HG02642 (cell line): ENCODE results near the gene PTPRK.
"Not testable (repeated sequence)": the region's sequence is repeated elsewhere in the genome, so short reads cannot be mapped to it uniquely, and the experiment has no call there.

ENCODE experiments used
- ATAC-seq: cut with Tn5 transposase; IDR thresholded peaks from one replicate; pipeline ENCODE4 v1.9.1; 2021; ENCODE audit warnings: mild to moderate bottlenecking; ENCODE audit not compliant: unreplicated experiment, poor library complexity

PTPRK gene

DNA sequence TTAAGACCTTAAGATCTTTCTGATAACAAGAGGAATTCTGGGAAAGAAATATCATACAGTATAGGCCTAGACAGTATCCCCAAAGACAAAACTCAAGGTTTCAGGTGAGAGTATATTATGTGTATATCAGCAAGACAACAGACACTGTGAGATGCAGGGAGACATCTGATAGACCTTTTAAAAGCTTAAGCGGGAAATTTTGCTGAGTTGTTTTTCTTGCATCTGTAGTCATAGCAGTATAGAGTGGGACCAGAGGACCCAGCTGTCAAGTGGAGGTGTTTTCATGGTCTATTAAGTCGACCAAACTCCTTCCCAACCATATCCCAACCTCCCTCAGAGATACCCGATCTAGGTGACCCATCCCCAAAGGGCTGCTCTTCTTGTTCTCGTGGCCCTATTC, 521.4 kb downstream of the PTPRK start:
- ATAC-seq = no peak

DNA sequence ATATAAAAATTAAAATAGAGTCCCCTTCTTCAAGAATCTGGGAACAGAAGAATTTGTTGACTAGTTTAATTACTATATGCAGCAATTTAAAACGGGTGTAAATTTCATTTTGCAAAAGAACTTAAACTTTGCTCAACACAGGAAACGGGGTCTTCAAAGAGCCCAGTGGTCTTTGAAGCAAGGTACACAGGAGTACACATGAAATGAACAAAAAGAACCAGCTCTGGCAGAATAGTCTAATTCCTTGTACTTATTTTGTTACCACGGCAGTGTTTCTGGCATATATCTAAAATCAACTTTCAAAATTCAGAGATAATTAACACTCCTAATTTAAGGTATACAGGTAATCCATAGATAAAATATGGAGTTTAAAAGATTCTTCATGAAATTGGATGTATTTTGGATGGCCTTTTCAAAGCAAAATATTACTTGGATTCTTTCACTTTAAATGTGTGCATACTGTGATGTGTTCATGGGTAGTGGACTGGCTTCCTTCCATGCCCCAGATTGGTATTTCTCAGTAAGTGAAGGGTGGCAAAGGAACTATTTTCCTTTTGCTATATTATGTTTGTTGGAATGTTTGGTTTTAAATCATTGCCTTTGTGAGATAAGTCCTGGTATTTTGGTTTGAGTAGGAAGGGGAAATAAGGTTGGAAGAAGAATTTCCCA, 522.8 kb downstream of the PTPRK start:
- no peak for ATAC-seq

DNA sequence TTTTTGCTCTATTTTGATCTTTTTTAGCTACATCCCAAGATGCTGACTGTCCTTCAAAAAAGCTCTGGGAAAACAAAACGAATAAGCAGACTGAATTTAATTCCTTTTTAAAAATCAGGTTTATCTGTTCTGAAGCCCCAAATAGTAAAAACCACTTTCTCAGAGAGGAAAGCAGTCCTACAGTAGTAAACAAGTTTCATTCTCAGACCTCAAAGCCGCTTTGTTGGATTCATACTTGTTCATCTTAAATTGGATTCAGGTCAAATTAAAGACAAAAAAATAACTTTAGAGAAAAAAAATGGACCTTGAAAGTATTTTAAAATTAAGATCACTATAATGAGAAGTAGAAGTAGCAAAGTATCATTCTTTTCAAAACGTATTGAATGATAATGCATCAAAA, 523.5 kb downstream of the PTPRK start:
- ATAC-seq = no peak

DNA sequence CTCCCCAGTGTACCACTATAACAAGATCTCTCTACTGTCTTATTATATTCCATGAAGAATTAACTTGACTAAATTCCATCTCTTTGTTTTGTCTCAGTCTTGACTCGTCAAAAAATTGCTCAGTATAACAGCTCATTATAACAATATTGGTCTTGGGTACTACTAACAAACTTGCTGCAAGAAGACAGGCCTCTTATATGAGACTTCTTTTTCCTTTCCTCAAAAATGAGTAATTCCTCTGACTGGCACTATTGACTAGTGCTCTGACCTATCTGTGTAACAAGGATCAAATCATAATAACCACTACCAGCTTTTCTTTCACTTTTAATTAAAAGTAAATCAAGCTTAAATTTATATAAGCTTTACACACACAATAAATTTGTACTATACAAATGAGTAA, 528.3 kb downstream of the PTPRK start:
- no peak for ATAC-seq

DNA sequence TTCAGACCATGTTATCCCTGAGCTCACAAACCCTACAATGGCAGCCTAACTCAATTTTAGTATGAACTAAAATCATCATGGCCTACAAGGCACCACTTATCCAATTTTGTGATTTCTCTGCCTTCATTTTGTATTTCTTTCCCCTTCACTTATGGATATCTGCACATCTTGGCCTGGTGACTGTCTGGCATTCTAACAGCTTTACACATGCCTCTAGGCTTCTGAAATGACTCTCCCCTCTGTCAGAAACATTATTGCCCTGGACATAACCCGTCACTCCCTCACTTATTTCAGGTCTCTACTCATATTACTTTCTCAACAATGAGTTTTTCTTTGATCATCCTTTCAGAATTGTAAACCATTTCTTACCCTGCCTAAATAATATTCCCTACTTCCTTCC, 530.3 kb downstream of the PTPRK start:
- ATAC-seq = no peak

DNA sequence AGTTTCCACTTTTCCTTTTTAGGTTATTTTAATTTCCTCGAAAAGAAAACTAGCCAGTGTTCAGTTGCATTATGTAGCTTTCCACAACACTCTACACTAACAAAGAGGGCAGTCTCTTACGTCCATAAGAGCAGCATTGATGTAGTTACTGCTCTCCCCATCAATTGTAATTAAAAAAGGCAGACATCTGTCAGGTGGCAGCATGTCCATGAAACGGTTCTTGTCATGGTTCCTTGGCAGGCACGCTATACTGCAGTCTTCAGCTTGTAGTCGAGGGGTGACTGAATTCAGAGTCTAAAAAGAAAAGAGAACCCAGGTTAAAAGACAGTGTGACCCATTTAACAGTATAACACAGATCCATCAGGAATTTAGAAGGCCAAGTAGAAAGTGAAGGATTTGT, 539.4 kb downstream of the PTPRK start:
- ATAC-seq = no peak

DNA sequence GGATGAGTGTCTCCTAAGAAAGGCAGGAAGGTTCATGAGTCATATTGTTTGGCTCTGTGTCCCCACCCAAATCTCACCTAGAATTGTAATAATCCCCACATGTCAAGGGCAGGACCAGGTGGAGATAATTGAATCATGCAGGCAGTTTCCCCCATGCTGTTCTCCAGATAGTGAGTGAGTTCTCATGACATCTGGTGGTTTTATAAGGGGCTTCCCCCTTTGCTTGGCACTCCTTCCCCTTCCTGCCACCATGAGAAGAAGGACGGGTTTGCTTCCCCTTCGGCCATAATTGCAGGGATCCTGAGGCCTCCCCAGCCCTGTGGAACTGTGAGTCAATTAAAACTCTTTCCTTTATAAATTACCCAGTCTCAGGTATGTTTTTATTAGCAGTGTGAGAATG, 542.2 kb downstream of the PTPRK start:
- ATAC-seq = not testable (repeated sequence)

DNA sequence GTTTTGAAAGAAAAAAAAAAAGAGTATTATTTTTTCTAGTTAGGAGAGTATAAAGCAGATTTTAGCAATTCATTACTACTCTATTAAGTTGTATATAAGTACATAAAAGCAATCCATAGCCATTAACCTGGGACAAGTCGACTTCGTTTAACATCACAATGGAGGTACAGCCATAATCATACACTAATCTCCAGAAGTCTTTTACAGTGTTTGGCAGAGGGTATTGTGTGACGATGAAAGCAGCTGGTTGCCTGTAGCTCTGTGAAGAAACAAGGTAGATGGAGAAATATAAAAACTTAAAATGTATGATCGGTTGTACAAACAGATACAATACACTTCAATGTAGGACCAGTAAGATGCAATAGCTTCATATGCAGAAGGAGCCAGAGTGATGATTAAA, 543.6 kb downstream of the PTPRK start:
- no peak for ATAC-seq

DNA sequence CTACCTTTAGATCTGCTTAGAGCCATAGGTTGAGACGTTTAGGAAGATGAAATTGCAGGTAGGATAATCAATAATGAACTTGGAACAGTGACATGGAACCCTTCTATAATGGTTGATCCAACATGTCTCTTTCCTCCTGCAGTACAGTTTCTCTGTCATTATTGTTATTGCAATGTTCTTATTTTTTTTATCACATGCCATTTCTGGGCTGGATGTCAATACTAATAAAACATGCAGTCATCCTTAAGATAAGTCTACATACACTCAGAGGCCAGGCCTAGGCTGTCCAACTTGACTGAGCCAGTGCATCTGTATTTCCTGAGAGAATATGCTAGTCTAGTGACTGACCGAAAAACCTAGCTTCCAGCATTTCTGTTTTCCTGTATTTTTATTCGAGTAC, 544.3 kb downstream of the PTPRK start:
- no peak for ATAC-seq

DNA sequence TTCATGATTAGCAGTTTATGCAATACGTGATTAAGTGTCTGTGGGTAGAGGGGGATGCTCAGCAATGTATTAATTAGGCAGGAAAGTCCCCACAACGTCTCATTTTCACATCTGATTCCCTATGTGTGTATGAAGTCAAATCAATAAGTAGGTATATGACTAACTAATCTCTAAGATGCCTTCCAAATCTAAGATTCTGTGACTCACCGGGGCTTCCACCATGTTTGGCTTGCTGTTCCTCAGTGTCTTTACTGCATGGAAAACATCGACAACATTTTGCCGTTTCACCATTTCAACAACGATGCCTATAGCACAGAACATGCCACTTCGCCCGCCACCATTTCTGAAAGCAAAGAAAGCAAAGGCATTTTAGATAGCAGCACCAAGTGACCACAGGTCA, 547.6 kb downstream of the PTPRK start:
- no peak for ATAC-seq

DNA sequence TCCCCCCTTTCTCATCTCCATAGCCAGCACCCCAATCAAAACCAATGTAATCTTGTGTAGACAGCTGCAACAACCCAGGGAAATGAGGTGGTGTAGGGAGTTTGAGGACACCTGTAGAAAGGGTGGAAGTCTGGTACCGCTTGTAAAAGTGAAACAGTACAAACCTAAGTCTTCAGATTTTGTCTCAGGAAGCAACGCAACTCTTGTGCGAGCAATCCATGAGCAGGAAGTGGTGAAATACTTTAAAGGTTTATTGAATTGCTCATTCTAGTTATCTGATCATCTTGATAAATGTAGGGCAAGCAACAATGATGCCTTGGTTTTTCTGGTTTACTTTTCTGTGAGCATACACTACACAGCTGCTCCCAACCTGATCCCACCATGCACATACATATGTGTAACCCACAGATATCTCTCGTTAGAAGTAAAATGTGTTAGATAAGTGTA, 548.4 kb downstream of the PTPRK start:
- ATAC-seq = no peak

DNA sequence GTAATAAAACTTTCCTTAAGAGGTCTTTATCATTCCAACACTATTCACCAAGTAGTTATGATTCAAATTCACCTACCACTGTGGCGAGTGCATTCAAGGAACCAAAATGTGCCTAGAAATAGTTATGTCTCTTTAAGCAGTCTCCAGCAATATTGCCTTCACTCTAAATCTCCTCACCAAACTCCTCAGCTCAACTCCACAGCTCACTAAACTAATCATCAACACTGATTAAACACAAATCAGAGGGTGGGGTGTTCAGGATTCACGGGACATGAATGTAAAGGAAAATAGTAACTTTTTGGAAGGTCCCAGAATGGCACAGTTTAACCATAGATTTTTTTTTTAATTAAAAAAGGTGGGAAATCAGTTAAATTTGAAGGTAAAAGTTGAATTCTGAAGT, 549.0 kb downstream of the PTPRK start:
- no peak for ATAC-seq

DNA sequence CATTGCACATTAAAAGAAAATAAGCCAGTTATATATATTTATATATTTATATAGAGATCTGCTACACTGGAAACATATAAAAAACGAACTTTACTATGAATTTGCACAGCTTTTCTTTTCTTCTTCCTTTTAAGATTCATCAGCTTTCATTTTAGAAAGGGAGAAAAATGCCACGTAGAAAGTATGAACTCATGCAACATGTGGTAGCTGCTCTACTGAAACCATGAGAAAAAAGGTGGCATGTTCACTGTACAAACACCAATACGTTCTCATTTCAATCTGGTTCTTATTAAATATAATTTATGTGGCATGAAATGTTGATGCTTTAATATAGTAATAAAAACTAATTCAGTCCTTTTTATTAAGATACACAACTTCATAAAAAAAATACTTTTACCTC, 550.7 kb downstream of the PTPRK start:
- ATAC-seq = no peak

DNA sequence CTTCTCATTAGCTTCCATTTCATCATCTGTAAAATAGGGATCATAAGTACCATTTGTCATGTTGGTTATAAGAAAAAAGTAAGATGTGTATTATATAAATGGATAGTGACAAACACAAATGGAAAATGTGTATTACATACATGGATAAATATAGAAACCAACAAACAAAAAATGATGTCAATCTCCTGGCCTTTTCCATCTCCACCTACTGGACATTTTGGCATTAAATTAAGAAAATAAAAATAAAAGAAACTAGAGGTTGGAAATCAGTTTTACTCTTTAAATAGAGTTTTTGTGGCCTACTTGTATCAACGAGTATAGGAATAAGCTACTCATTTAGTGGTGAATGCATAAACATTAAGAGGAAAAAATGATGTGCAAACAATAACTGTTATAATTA, 552.0 kb downstream of the PTPRK start:
- no peak for ATAC-seq

DNA sequence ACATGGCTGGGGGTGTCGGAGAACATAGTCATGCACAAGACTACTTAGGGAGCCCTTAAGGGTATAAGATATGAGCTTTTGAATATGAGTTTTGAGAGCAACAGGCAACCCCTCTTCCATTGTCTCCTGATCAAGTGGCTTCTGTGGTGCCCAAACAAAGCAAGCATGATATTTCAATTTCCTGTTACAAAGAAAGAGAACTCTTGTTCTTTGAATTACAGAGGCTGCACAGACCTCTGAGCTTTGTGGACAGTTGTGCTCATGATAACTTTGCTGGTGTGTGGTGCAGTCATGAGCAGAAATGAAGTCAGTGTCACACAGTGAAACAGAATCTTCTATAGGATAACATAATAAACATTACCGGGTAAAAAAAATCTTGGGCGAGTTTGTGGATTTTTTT, 552.7 kb downstream of the PTPRK start:
- ATAC-seq = no peak

DNA sequence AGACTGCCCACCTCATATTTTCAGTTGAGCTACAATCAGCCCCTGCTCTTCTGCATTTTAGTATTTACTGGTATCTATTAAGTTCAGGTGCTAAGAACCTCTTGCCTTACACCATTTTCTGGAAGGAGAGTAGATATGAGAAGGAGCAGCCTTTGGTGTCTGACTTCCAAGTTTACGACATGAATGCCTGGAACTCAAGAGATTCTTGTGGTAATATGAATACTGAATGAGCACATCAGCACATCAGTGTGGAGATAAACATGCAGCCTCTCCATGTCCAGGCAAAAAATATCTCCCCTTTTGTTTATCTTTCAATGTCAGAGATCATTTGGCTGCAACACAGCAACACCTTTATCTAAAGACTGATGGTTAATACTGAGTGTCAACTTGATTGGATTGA, 553.8 kb downstream of the PTPRK start:
- no peak for ATAC-seq

DNA sequence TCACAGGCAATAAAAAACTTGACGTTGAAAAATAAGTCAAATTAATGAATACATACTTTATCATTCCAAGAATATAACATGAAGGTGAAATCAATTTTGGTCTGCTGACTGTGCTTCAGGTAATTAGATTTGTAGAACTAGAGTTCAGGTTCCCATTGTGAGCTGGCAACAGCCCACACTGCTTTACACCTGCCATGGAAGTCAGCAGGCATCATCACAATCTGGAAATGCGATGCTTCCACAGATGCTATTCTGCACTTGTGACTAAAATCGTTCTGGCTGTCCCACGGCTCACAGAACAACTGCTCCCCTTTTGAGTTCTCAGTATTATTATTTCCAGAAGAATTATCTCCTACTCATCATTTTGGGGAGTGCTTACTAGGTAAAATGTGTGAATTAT, 556.9 kb downstream of the PTPRK start:
- no peak for ATAC-seq

DNA sequence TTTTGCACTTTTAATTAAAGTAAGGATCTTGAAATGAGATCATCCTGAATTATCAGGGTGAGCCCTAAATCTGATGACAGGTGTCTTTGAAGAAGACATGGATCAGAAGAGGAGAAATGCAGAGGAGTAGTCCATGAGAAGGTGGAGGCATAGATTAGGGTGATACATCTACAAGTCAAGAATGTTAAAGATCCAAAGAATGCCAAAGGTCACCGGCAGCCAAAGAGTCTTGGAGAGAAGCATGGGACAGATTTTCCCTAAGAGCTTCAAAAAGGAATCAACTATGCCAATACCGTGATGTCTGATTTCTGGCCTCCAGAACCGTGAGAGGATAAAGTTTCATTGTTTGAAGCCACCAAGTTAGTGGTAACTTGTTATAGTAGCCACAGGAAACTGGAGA, 560.5 kb downstream of the PTPRK start:
- no peak for ATAC-seq

DNA sequence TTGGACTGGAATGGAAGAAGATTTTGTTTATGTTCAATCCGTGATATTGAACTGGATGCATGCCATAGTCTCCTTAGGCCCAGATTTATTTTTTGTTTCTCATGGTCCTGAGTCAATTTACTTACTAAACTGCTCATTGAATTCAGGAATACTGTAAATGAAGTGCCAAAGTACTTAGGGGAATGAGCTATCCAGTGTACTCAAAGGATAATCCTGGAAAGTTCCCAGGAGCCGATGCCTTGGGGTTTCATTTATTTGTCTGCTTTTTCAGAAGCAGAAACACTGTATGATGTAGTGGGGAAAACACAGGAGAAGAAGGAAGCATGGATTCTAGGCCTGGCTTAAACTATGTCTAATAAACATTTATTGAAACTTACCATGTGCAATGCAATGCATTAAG, 563.4 kb downstream of the PTPRK start:
- ATAC-seq = no peak

DNA sequence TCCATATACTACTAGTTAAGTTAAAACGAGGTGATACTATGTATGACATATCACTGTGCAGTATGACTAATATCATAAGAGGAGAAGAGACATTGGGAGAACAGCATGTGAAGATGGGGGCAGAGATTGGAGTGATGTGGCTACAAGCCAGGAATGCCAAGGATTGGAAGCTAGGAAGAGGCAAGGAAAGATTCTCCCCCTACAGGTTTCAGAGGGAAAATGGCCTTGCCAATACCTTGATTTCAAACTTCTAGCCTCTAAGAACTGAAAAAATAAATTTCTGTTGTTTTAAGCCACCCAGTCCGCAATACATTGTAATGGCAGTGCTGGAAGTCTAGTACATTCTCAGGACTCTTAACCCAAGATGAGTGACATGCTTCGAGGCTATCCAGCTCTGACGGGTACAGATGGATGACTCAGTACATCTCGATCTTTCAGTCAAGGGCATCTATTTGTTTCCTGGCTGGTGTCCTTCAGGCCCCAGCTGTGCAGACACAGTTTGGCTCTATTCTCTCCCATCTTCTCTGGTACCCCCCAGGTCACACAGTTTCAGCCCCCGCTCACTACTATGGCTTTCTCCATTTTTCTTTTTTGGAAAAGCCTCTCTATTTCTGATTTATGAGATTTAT, 564.0 kb downstream of the PTPRK start:
- no peak for ATAC-seq

DNA sequence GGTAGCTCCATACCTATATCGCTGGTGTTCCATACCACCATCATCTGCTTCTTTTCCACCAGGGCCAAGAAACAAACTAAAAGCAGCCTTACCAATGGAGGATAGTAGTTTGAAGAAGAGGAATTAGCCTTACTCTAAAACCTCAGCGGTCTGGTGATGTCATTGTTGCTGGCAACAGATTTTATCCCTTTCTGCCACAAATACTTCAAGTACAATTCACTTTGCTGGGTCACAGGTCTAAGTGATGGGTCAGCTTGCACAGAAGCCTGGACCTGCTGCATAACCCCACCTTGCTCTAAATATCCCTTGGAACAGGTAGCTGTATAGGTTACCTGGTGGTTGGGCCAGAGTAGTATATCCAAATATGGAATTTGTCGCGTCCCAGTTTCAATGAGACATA, 566.3 kb downstream of the PTPRK start:
- ATAC-seq = no peak

DNA sequence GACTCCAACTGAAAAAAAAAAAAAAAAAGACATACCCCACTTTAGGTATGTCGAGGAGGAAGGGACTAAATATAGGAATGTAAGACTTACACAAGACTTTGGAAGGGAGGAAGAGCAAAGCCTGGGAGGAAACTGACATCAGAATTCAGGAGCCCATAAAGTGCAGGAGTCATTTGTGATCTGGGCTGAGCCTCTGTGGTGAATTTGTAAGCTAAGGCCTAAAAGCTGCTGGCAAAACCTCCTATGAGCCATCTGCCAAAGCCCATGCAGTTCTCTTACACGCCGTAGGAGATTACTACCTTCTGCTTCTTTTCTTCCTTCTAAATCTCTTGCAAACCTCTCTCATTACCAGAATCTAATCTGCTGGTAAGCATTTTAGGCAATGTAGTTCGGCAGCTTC, 567.6 kb downstream of the PTPRK start:
- ATAC-seq = no peak
